Measurements from ENCODE around the gene NRROS. TPM values are rescaled to one million over a fixed set of nuclear protein-coding genes. Genes with fewer than 3 reads are reported as not detected.

Gene NRROS
- total and polyA plus RNA-seq, 2 of the 4 experiments (the other 2 are of a cell fraction), result 0.10 TPM; not detected in 1

DNA sequence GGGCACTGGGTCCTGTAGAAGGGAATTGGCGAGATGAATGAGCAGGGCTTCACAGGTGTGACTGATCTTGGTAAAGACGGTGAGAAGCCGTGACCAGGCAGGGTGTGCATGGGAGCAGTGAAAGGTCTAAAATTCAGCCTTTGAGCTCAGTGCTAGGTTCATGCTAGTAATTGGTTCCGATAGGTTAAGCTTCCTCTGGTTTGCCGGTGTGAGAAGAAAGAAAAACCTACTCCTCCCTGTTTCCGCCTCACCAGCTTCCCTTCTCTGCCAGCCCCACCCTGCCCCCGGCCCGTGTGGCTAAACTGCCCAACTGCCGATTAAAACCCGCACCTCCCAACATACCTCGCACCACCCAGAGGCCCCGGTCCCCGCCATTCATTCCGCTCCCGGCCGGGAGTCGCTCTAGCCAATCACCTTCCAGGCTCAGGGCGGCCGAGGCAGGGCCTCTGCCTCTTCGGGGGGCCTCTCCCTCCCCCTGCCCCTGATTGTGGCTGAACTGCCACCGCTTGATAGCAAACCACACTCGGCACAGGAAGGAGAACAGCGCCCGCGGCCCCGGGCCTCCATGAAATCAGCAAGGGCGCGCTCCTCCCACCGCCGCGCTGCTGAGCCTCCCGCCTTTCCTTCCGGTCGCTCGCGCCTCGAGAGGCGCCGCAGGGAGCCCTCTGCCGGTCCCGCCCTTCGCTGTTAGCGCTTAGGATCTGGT lies 7.3 kb upstream of the NRROS start:
- Histone ChIP-seq H2AK5ac (ENCODE audit: low read depth, low read length) (peak overlapping the region; percentile 12; the same call in 1 of the 2 replicates), H4K5ac (ENCODE audit: low read depth, low read length) (peak overlapping the region; percentile 76), H3K4me1 (ENCODE audit: control insufficient read depth, insufficient read depth, low read length) (peaks cover 2% of the 10 kb centered on the region; the same call in 1 of the 2 replicates), H3K14ac (replicated peaks; ENCODE audit: low read depth, low read length) (peak overlapping the region; percentile 88), H3K4me2 (ENCODE audit: low read depth, low read length) (peak overlapping the region; percentile 84), H4K8ac (ENCODE audit: low read depth in 2 of 2, low read length in 2 of 2) (peak overlapping the region; percentile 79 to 93), H2BK120ac (ENCODE audit: low read depth, low read length) (peak overlapping the region; percentile 64; the same call in 1 of the 2 replicates), H2AFZ (replicated peaks; ENCODE audit: low read length, poor library complexity) (peak overlapping the region; percentile 96), H3K18ac (ENCODE audit: low read depth, low read length) (peak overlapping the region; percentile 21; the same call in 1 of the 2 replicates), H2AK9ac (replicated peaks; ENCODE audit: low read depth, low read length, poor library complexity) (no peak overlapping the region), H3K79me1 (ENCODE audit: low read depth in 1 of 2, low read length in 2 of 2) (no peaks in the 10 kb centered on the region), H3K4me3 (ENCODE audit: insufficient read depth, low read depth, low read length) (peak overlapping the region; percentile 71), H3K23ac (ENCODE audit: low read depth, low read length) (peak overlapping the region; percentile 64; the same call in 1 of the 2 replicates), H3K9ac (ENCODE audit: low read depth, low read length) (peak overlapping the region; percentile 76), H3K27me3 (ENCODE audit: control insufficient read depth, insufficient read depth, low read length) (peaks cover 15% of the 10 kb centered on the region), H2BK15ac (ENCODE audit: low read depth, low read length) (peak overlapping the region; percentile 55; the same call in 1 of the 3 replicates), H2BK5ac (ENCODE audit: low read depth, low read length, poor library complexity, severe bottlenecking) (no peak overlapping the region), H3K36me3 (ENCODE audit: control insufficient read depth, insufficient read depth, low read length) (no peaks in the 10 kb centered on the region), H3K9me1 (ENCODE audit: insufficient read depth, low read length) (peaks cover 4% of the 10 kb centered on the region; the same call in 1 of the 2 replicates), H3K27ac (ENCODE audit: insufficient read depth, low read length) (peak overlapping the region; percentile 74), H4K20me1 (ENCODE audit: insufficient read depth, low read length) (no peaks in the 10 kb centered on the region), H2BK20ac (ENCODE audit: low read depth, low read length) (no peak overlapping the region), H4K91ac (ENCODE audit: insufficient read depth, low read depth, low read length) (peak overlapping the region; percentile 65; the same call in 1 of the 2 replicates), H3K56ac (ENCODE audit: extremely low read depth, insufficient read depth, low read length) (no peak overlapping the region), H3K9me3 (ENCODE audit: control insufficient read depth, insufficient read depth, low read length) (no peaks in the 10 kb centered on the region), H3K4ac (ENCODE audit: low read depth, low read length) (peak overlapping the region; percentile 42)
- ATAC-seq (ENCODE audit: low read depth) (peak; percentile 98), DNase-seq (peak; percentile 52)
- intact Hi-C loops (cut with micrococcal nuclease) (no loop called here), in situ Hi-C loops (cut with MboI; ENCODE audit: low sequenced_read_pairs) (no loop called here), dilution Hi-C loops (cut with HindIII; ENCODE audit: low sequenced_read_pairs, unreplicated experiment) (no loop called here)
- 4% methylated on average over 18 of the region's 43 CpGs; no CpG with 5 or more reads in 1 of the 2 experiments for WGBS, 2 experiments (ENCODE audit: extremely low coverage in 2 of 2, insufficient read length in 1 of 2)
- no TSS peak for BruUV-seq (replicated peaks)
- TF ChIP-seq, protein P1, sequence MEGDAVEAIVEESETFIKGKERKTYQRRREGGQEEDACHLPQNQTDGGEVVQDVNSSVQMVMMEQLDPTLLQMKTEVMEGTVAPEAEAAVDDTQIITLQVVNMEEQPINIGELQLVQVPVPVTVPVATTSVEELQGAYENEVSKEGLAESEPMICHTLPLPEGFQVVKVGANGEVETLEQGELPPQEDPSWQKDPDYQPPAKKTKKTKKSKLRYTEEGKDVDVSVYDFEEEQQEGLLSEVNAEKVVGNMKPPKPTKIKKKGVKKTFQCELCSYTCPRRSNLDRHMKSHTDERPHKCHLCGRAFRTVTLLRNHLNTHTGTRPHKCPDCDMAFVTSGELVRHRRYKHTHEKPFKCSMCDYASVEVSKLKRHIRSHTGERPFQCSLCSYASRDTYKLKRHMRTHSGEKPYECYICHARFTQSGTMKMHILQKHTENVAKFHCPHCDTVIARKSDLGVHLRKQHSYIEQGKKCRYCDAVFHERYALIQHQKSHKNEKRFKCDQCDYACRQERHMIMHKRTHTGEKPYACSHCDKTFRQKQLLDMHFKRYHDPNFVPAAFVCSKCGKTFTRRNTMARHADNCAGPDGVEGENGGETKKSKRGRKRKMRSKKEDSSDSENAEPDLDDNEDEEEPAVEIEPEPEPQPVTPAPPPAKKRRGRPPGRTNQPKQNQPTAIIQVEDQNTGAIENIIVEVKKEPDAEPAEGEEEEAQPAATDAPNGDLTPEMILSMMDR (conservative IDR thresholded peaks at IDR 0.05; ENCODE audit: low read depth, low read length), result peak; percentile 29; the same call in 1 of the 2 replicates
- TF ChIP-seq RAD21 (IDR thresholded peaks at IDR 0.05; ENCODE audit: low read length) (no peak), MAZ (IDR thresholded peaks at IDR 0.05; ENCODE audit: borderline replicate concordance, low read depth, low read length) (peak; percentile 53; the same call in 1 of the 2 replicates), CEBPB (IDR thresholded peaks at IDR 0.05; ENCODE audit: low read depth, low read length) (no peak), CHD1 (IDR thresholded peaks at IDR 0.05; ENCODE audit: low read depth, low read length) (no peak), FOS (IDR thresholded peaks at IDR 0.05; ENCODE audit: low read depth, low read length) (no peak), POLR2A (IDR thresholded peaks at IDR 0.05; ENCODE audit: low read depth, low read length) (peak; percentile 47; the same call in 1 of the 2 replicates), RFX5 (IDR thresholded peaks at IDR 0.05; ENCODE audit: low read depth, low read length) (no peak), NFE2L2 (IDR thresholded peaks at IDR 0.05; ENCODE audit: low read depth, low read length) (no peak), MAFK (IDR thresholded peaks at IDR 0.05; ENCODE audit: low read depth, low read length) (no peak)
- TF ChIP-seq, protein P2, sequence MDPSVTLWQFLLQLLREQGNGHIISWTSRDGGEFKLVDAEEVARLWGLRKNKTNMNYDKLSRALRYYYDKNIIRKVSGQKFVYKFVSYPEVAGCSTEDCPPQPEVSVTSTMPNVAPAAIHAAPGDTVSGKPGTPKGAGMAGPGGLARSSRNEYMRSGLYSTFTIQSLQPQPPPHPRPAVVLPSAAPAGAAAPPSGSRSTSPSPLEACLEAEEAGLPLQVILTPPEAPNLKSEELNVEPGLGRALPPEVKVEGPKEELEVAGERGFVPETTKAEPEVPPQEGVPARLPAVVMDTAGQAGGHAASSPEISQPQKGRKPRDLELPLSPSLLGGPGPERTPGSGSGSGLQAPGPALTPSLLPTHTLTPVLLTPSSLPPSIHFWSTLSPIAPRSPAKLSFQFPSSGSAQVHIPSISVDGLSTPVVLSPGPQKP (IDR thresholded peaks at IDR 0.05; ENCODE audit: borderline replicate concordance, low read depth, low read length), result no peak
- CTCF ChIA-PET, result interaction anchor here (1.0 kb wide), 1 partner anchor 53 kb away, joined by 3 read pairs; no protein-coding TSS in a partner anchor
- POLR2A ChIA-PET (ENCODE audit: unreplicated experiment), result no interaction called here

All from IMR-90 (cell line).